Neural cell (in vitro differentiated cells): Measurements from ENCODE around the gene FNDC10. TPM values are rescaled to one million over a fixed set of nuclear protein-coding genes. Genes with fewer than 3 reads are reported as not detected.

Source experiments
- H2AFZ ChIP-seq: fragments of 200-600, 300-800 bp; sonication (generic), shearing (Covaris generic); 2 replicates; pipeline ENCODE4 v1.6.0; 2014; ENCODE audit warnings: low read depth, mild to moderate bottlenecking, antibody characterized with exemption, low read length, moderate library complexity
- H3F3A ChIP-seq: fragments of 200-600 bp; shearing (Covaris generic); 2 replicates; pipeline ENCODE4 v1.6.1; 2016; ENCODE audit warnings: mild to moderate bottlenecking, moderate library complexity, mixed read lengths, antibody characterized with exemption, low read length; ENCODE audit not compliant: insufficient read depth, poor library complexity, severe bottlenecking
- H3K27ac ChIP-seq: fragments of 200-600, 300-800 bp; sonication (generic), shearing (Covaris generic); 2 replicates; pipeline ENCODE4 v1.5.1; 2014; ENCODE audit warnings: mild to moderate bottlenecking, low read length, moderate library complexity
- H3K27me3 ChIP-seq: fragments of 300-800, 200-600 bp; sonication (generic), shearing (Covaris generic); 2 replicates; pipeline ENCODE4 v1.6.0; 2014; ENCODE audit warnings: mild to moderate bottlenecking, low read depth, low read length, moderate library complexity; ENCODE audit not compliant: insufficient read depth
- H3K36me3 ChIP-seq: fragments of 300-800, 200-600 bp; sonication (generic), shearing (Covaris generic); 2 replicates; pipeline ENCODE4 v1.5.1; 2014; ENCODE audit warnings: mild to moderate bottlenecking, antibody characterized with exemption, low read length, moderate library complexity; ENCODE audit not compliant: insufficient read depth
- H3K4me2 ChIP-seq: fragments of 300-800, 200-600 bp; sonication (generic), shearing (Covaris generic); 2 replicates; pipeline ENCODE4 v1.6.0; 2014; ENCODE audit warnings: mild to moderate bottlenecking, low read length
- H3K4me3 ChIP-seq: fragments of 300-800, 200-600 bp; sonication (generic), shearing (Covaris generic); 2 replicates; pipeline ENCODE4 v1.5.1; 2014; ENCODE audit warnings: mild to moderate bottlenecking, low read length, moderate library complexity
- H3K79me2 ChIP-seq: fragments of 200-600 bp; shearing (Covaris generic); replicated peaks from 2 replicates; pipeline ENCODE4 v1.6.0; 2014; ENCODE audit warnings: mild to moderate bottlenecking, low read length, moderate library complexity; ENCODE audit not compliant: insufficient read depth
- H3K9ac ChIP-seq: fragments of 300-800, 200-600 bp; sonication (generic), shearing (Covaris generic); 2 replicates; pipeline ENCODE4 v1.6.1; 2016; ENCODE audit warnings: mild to moderate bottlenecking, low read length, mixed read lengths
- H3K9me2 ChIP-seq: fragments of 200-600 bp; shearing (Covaris generic); 2 replicates; pipeline ENCODE4 v1.6.1; 2016; ENCODE audit warnings: mild to moderate bottlenecking, low read length, mixed read lengths; ENCODE audit not compliant: insufficient read depth
- H3K9me3 ChIP-seq: fragments of 200-600, 300-800 bp; sonication (generic), shearing (Covaris generic); 2 replicates; pipeline ENCODE4 v1.6.1; 2016; ENCODE audit warnings: mild to moderate bottlenecking, mixed run types, low read length, moderate library complexity, mixed read lengths
- H4K20me1 ChIP-seq: fragments of 200-600 bp; shearing (Covaris generic); 2 replicates; pipeline ENCODE4 v1.6.1; 2016; ENCODE audit warnings: mild to moderate bottlenecking, mixed run types; ENCODE audit not compliant: insufficient read depth
- EP300 ChIP-seq: fragments of 450-650 bp; conservative IDR thresholded peaks from 2 replicates; pipeline ENCODE4 v1.6.1; 2014; ENCODE audit warnings: antibody characterized with exemption, mild to moderate bottlenecking, moderate library complexity; ENCODE audit not compliant: poor library complexity, severe bottlenecking
- EZH2 ChIP-seq: fragments of 200-600, 300-800 bp; shearing (Covaris generic), sonication (generic); IDR thresholded peaks from 2 replicates; pipeline ENCODE4 v1.6.1; 2014; ENCODE audit warnings: antibody characterized with exemption, low read length, borderline replicate concordance, mild to moderate bottlenecking; ENCODE audit not compliant: insufficient read depth, poor library complexity, severe bottlenecking
- MXI1 ChIP-seq: fragments of 450-650 bp; conservative IDR thresholded peaks from 2 replicates; pipeline ENCODE4 v1.6.1; 2014; ENCODE audit warnings: antibody characterized with exemption, mild to moderate bottlenecking; ENCODE audit not compliant: poor library complexity, severe bottlenecking
- POLR2AphosphoS5 ChIP-seq: IDR thresholded peaks from 2 replicates; pipeline ENCODE4 v1.6.1; 2012
- RAD21 ChIP-seq: fragments of 450-650 bp; conservative IDR thresholded peaks from 2 replicates; pipeline ENCODE4 v1.6.1; 2014; ENCODE audit warnings: antibody characterized with exemption, mild to moderate bottlenecking, moderate library complexity
- REST ChIP-seq: IDR thresholded peaks from 2 replicates; pipeline ENCODE4 v1.6.1; 2012; ENCODE audit warnings: borderline replicate concordance
- SMC3 ChIP-seq: fragments of 450-650 bp; conservative IDR thresholded peaks from 2 replicates; pipeline ENCODE4 v1.6.1; 2014; ENCODE audit warnings: antibody characterized with exemption, mild to moderate bottlenecking, moderate library complexity; ENCODE audit not compliant: poor library complexity
- TAF1 ChIP-seq: IDR thresholded peaks from 2 replicates; pipeline ENCODE4 v1.6.1; 2012; ENCODE audit warnings: low read depth
- polyA plus RNA-seq: library from polyadenylated mRNA; depleted of rRNA; stranded (reverse); fragments of >200 nt; gene quantifications from 2 replicates; pipeline ENCODE4 v1.2.3, GENCODE V29; 2014
- TF ChIP-seq, protein P1 (sequence below): fragments of 450-650 bp; IDR thresholded peaks from 2 replicates; pipeline ENCODE4 v1.5.1; 2014; ENCODE audit warnings: antibody characterized with exemption, mild to moderate bottlenecking, moderate library complexity; ENCODE audit not compliant: poor library complexity, severe bottlenecking

FNDC10 gene
- polyA plus RNA-seq, 1 donor from 2014 or later = 4.5 TPM

DNA sequence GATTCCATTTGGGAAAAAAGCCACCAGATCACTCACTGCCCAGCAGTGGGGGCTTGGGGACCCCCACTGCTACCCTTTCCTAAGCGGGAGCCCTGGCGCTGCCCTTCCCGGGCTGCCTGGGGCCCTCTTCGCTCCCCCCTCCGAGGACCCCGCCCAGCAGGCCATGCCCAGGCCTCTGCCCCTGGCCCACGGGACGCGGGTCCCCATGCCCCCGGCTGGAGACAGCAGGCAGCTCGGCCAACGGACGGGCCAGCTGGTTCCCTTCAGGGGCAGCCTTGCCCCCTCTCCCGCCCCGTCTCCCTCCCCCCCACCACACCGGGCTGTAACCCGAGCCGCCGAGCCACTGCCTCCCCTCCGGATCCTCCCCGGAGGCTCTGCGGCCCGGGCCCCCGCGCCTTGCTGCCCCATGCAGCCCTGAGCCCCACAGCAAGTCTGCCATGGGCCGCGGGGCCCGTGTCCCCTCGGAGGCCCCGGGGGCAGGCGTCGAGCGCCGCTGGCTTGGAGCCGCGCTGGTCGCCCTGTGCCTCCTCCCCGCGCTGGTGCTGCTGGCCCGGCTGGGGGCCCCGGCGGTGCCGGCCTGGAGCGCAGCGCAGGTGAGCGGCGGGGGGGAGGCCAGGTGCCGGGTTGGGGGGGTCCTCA, 32.0 kb upstream of the FNDC10 start, which contains the start of gene MMP23B:
Gene MMP23B (plus strand): TSS at position 392 of the 639 bp plus-strand sequence. CDS start 46 bp downstream, at position 438.
- no peaks in the 10 kb centered on the region for H3K9me3 ChIP-seq
- no peak for TF ChIP-seq REST
- TF ChIP-seq TAF1 = no peak
- no peak for TF ChIP-seq SMC3
- TF ChIP-seq POLR2AphosphoS5 = no peak
- no peak for TF ChIP-seq RAD21
- no peak for TF ChIP-seq EZH2
- TF ChIP-seq, protein P1, sequence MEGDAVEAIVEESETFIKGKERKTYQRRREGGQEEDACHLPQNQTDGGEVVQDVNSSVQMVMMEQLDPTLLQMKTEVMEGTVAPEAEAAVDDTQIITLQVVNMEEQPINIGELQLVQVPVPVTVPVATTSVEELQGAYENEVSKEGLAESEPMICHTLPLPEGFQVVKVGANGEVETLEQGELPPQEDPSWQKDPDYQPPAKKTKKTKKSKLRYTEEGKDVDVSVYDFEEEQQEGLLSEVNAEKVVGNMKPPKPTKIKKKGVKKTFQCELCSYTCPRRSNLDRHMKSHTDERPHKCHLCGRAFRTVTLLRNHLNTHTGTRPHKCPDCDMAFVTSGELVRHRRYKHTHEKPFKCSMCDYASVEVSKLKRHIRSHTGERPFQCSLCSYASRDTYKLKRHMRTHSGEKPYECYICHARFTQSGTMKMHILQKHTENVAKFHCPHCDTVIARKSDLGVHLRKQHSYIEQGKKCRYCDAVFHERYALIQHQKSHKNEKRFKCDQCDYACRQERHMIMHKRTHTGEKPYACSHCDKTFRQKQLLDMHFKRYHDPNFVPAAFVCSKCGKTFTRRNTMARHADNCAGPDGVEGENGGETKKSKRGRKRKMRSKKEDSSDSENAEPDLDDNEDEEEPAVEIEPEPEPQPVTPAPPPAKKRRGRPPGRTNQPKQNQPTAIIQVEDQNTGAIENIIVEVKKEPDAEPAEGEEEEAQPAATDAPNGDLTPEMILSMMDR = no peak
- no peak for TF ChIP-seq MXI1
- TF ChIP-seq EP300 = no peak
- no peaks in the 10 kb centered on the region for H3F3A ChIP-seq
- no peak within 1 kb of the TSS for H3K9ac ChIP-seq
- H3K36me3 ChIP-seq = peaks cover 3% of the 10 kb centered on the region
- no peaks in the 10 kb centered on the region for H3K79me2 ChIP-seq
- no peak within 1 kb of the TSS for H3K27ac ChIP-seq
- no peaks in the 10 kb centered on the region for H4K20me1 ChIP-seq
- no peak within 1 kb of the TSS for H3K4me3 ChIP-seq
- H3K9me2 ChIP-seq = no peaks in the 10 kb centered on the region
- H2AFZ ChIP-seq = no peak within 1 kb of the TSS
- peaks cover 13% of the 10 kb centered on the region for H3K27me3 ChIP-seq
- no peak within 1 kb of the TSS for H3K4me2 ChIP-seq

DNA sequence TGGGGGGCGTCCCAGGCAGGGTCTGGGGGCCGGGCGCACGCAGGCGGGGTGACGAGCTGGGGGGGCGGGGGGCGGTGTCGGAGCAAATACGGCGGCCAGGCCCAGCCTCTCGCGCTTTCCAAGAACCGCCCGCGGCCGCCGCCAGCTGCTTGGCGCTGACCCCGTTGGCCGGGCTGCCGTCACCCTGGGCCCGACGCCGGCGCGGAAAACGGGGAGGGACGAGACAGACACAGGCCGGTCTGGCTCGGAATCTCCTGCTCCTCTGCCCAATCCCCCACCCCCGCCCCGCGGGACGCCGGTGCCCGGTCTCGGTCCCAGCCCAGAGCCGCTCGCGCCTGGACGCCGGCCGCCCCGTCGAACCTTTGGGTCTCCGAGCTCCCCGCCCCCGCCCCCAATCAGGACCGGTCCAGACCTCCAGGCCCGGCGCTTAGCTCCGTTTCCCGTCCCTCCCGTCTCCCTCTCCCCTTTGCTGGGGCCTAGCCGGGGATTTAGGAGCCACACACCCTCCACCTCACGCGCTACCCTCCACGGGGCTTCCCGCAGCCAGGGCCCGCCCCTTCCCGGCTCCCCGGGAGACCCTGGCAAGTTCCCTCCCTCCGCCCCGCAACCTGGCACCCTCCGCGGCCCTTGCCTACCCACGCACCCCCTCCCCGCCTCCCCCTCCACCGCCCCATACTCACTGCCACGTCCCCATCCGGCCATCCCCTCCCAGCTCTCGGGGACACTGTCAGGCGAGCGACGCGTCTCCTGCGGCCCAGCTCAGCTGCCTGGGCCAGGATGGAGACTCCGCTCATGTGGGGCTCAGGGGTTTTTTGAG, 31.2 kb upstream of the FNDC10 start:
- H3K9me2 ChIP-seq = no peaks in the 10 kb centered on the region

More for the DNA sequence above, 31.2 kb upstream of the FNDC10 start:
- TF ChIP-seq EZH2 = no peak
- no peak for TF ChIP-seq RAD21
- TF ChIP-seq MXI1 = no peak
- TF ChIP-seq EP300 = no peak
- TF ChIP-seq POLR2AphosphoS5 = no peak
- no peak for TF ChIP-seq SMC3
- no peak for TF ChIP-seq TAF1
- TF ChIP-seq REST = no peak
- TF ChIP-seq, protein P1 = no peak
- Histone ChIP-seq H3K27ac (no peak overlapping the region), H3K9ac (no peak overlapping the region), H3K9me3 (no peaks in the 10 kb centered on the region), H3K27me3 (peaks cover 13% of the 10 kb centered on the region), H4K20me1 (no peaks in the 10 kb centered on the region), H3K4me3 (no peak overlapping the region), H3K4me2 (no peak overlapping the region), H3K79me2 (no peaks in the 10 kb centered on the region), H3F3A (no peaks in the 10 kb centered on the region), H2AFZ (no peak overlapping the region), H3K36me3 (peaks cover 3% of the 10 kb centered on the region)
